Stimulated activated naive CD4-positive, alpha-beta T cell treated with Interleukin-2 at 50 U/mL for 16 hours (primary cell): Measurements from ENCODE around the gene MRPL10.

Experiments used
- DNase-seq: peaks from one replicate; lab custom pipeline; 2025; lab: John Stamatoyannopoulos, UW

MRPL10 gene

DNA sequence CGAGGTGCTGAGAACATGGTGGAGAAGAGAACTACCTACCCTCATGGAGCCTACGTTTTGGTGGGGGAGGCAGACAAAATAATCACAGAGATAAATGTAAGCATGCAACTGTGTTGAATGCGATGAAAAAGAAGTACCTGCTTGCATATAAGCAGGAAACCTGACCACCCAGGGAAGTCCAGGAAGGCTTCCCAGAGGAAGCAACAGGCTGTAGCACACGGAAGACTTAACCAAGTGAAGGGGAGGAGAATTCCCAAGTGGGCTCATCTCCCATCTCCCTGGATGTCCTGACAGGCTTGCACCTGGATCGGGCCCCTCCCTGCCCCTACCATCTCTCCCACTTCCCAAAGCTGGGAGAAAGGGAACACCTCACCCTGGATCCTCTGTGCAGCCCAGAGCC lies 7.7 kb upstream of the MRPL10 start:
- no peak for DNase-seq

DNA sequence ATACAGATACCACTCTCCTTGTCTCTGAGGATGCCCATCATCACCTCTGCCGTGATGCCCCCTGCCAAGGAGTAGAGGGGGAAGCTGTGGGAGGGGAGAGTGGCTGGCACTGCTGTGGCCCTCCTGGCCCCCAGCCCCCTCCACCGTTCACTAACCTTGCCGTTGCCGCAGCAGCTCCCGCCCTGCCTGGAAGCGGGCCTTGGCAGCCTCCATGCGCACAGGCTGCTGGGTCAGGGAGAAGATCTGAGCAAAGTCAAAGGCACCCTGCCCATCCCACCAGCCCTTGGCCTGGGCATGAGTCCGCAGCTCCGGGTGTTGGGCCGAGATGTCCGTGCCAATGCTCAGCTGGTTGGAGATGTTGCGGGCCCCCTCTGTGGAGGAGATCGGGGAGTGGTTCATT lies 7.3 kb upstream of the MRPL10 start:
- DNase-seq, result no peak

DNA sequence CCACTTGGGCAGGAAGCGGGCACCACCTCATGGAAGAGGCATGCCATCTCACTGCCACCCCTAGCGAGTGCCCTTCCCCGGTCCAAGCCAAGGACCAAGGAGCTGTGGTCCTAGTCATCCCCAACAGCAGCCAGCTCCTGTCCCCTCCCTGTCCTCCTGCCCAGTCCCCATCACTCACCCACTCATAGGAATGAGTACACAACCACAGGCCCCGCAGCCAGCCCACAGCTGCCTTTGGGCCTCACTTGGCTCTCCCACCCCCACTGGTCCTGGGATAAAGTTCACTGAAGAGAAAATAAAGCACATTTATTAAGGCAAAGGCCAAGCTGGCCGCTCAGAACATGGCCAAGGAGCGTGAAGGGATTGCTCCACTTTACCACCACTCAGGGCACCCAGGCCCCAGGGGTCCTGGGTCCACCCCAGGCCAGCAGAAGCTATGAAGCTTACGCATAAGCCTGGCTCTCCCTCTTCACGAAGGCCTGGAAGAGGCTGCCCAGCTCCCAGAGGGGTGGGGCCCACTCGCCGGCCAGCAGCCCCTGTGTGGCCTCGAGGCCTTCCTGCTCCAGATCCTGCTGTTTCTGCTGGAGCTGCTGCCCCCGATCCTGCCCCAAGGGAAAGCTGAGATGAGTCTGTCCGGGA lies 6.2 kb upstream of the MRPL10 start:
- DNase-seq, result no peak

DNA sequence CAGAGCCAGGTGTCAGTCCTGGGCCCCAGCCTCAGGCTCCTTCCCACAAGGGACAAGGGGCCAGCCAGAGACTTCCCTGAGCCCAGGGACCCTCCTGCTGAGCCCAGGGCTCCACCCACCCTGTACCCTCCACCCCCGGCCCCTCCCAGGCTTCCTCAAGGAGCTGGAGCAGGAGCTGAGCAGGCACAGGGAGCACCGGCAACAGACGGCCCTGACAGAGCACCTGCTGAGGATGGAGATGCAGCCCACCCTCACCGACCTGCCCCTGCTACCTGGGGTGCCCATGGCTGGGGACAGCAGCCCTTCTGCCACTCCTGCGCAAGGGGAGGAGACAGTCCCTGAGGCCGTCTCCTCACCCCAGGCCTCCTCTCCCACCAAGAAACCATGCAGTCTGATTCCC lies 5.3 kb upstream of the MRPL10 start:
- no peak for DNase-seq

DNA sequence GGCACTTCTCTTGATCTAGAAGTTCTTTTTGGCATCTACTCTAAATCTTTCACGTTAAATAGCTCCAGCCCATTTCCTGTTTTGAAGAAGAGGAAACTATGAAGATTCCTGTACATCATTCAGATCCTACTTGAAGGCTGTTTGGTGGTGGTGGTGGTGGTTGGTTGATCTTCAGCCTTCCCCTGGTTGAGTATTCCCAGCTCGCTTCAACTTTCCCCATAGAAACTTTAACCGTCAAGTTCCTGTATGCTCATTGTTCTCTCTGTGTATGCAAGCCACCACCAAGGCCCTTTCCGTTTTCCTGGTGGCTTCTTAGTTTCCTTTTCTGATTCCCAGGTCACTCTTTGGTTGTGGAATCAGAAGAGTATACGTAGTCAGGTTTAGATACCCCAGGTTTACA lies 3.4 kb upstream of the MRPL10 start:
- no peak for DNase-seq

DNA sequence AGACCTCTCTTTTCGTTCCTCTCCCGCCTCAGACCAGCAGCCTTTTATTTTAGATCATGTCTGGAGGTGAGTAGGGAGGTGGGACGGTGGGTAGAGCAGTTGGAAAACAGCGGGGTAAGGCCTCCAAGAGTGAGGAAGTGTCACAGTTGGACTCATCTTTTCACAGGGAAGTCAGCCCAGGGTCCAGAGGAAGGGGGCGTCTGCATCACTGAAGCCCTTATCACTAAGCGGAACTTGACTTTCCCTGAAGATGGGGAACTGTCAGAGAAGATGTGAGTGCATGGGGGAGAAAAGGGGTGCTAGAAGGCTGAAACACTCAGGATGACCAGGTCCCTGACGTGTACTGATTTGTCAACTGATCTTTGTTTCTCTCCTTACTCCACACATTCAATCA lies 590 bp upstream of the MRPL10 start:
- DNase-seq, result no peak

DNA sequence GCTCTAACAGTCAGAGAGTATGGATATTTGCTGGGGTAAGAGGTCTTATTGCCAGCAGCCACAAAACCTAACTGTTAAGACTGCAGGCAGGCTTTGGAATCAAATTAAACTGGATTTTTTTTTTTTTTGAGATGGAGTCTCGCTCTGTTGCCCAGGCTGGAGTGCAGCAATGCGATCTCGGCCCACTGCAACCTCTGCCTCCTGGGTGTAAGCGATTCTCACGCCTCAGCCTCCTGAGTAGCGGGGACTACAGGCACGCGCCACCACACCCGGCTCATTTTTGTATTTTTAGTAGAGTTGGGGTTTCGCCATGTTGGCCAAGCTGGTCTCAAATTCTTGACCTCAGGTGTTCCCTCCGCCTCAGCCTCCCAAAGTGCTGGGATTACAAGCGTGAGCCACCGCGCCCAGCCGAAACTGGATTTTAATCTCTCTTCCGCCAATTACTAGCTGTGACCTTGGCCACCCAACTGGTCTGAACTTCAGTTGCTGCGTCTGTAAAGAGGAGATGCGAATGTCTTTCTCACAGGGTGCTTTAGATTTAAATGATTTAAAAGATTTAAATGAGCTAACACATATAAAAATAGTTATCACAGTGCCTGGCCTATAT lies 842 bp downstream of the MRPL10 start:
- no peak for DNase-seq

DNA sequence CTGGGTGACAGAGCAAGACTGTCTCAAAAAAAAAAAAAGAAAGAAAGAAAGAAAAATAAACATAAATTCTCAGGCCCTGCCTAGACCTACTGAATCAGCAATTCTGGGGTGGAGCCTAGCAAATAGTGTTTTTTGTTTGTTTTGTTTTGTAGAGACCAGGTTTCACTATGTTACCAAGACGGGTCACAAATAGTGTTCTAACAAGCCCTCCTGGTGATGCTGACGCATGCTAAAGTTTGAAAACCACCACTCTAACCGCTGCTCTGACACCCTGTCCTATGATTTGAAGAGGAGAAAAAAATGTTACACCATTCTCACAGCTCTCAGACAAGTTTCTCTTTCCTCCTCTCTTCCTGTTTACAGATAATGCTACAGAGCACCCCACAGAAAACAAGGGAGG lies 1.5 kb downstream of the MRPL10 start:
- DNase-seq, result peak; percentile 50

DNA sequence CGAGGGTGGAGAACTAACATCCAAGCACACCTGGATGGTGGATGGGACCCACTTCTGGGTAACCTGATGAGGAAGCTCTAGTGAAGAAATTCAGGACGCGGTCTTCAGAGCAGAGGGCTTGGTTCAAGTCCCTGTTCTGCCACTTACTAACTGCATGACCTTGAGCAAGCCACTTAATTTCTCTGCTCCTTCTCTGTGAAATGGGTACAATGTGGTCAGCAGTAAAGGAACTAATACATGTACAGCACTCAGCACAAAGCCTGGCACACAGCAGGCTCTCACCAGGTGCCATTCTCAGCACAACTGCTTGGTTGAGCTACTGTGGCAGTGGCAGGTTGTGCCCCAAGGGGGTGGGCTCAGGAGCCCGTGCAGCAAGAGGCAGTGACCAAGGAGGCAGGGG lies 7.8 kb downstream of the MRPL10 start:
- no peak for DNase-seq

DNA sequence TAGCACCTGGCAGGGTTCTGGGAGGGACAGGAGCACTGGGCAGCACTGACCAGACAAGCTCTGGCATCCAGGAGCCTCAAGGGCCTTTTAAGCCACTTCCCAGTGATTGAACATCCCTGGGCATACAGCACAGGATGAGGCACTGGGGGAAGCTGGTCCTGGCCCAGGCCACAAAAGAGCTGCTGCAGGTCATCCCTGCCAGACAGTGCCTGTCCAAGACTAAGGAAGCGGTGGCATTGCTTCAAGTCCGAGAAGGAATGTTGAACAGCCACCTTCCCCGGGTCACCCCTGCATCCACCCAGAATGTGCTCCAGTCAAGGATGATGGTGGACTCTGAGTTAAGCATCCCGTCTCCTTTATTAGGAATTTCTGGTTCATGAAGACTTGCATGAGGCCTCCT lies 8.6 kb downstream of the MRPL10 start:
- DNase-seq, result no peak

DNA sequence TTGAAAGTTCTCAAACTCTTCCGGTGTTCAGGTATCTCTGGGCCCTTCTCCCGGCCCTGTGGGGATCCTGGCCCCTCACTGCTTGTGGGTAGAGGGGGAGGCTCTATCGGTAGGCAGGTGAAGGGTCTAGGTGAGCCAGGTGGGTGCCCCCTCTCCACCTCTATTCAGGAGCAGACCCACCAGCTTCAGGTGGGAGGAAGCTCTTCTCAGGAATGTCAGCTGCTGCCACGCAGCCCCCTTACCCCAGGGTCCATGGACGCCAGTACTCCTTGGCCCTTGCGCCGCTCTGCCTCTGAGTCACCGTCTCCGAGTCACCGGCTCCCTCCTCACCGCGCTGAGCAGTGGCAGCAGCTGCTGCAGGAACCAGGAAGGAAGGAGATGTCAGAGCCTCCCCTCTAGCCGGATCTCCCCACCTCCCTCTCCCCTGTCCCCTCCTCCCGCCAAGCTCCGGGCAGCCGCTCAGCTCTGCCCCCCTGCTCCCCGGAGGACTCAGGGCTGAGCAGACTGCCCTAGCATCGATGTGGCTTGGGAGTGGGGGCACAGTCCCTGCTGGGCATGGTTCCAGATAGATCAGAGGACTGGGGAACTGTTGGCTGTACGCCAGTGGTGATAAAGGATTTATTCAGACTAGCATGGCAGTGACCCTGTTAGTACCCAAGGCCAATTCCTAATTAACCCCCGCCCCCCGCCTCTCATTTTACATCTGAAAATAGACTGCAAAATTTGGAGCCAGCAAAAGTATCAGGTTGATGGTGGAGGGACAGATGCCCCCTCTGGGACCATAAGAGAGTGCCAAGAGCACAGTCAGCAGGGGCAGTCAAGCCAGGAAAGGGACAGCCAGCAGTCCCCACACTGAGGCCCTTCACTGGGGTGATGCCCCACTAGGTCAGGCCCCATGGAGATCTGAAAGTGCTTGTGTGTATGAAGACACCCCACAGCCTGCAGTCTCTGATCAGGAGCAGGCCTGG lies 9.6 kb downstream of the MRPL10 start, which contains the start of gene OSBPL7:
TSS of gene OSBPL7 (minus strand) at position 371 of the 968 bp plus-strand sequence. CDS start 1,516 bp downstream, outside the sequence.
- DNase-seq, result peak; percentile 68

DNA sequence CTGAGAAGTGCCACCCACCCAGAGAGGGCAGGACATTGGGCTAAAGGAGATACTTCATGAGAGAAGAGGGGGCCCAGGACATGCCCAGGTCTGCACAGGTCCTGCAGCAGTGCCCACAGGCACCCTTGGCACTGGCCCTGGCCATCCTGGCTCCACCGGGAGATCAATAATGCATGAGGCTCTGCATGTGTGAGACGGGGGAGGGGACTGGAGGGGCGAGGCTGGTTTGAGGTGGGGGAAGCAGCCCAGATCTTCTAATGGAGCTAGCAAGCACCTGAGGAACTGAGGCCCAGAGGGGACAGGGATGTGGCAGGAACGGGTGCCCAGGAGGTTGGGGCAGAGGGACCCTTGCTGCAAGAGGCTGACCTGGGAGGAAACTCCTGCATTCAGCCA lies 10.3 kb downstream of the MRPL10 start:
- no peak for DNase-seq

DNA sequence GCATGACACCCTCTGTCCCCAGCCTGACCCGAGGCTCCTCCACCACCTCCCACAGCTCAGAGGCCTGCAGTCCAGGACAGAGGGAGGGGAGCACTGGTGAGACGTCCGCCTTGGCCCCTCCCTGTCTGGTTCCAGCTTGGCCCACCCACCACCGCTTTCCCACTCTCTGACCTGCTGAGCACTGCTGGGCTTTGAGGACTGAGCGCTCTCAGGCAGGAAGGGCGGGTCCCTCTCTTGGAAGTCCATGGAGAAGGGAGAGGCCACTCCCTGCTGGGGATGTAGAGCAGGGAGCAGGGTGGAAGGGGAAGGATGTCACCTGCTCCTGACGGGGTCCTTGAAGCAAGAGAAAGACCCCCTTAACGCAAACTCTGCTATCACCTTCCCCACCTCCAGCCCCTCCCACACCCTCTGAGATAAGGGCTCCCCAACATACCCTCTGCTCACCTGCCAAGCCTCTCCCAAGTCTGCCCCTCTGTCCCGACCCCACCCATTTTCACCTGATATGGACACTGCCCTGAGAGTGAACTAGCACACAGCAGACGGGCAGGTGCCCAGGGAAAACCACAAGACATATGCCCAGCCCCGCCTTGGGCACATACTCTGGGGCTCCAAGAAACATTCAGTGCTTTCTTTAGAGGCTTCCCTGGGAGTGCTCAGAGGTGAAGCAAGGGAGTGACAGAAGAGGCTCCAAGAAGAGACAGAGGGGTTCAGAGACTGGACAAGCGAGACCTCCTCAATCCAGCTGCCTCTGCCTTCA lies 11.1 kb downstream of the MRPL10 start:
- no peak for DNase-seq

DNA sequence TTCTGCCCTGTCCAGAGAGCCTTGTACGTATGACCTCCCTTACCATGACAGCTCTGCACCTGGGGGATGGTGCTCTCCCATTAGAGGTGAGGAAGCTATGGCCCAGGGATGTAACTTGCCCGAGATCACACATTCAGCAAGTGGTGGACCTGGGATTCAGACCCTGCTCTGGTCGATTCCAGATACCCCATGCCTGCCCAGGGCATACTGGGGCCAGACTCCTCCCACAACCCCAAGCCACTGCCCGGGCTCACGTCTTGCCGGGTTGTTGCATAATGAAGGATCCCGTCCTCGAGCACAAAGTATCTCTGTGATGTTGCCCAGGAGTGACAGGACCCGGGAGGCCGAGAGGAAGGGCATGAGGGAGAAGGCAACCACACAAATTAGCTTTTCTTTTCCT lies 11.9 kb downstream of the MRPL10 start:
- no peak for DNase-seq

DNA sequence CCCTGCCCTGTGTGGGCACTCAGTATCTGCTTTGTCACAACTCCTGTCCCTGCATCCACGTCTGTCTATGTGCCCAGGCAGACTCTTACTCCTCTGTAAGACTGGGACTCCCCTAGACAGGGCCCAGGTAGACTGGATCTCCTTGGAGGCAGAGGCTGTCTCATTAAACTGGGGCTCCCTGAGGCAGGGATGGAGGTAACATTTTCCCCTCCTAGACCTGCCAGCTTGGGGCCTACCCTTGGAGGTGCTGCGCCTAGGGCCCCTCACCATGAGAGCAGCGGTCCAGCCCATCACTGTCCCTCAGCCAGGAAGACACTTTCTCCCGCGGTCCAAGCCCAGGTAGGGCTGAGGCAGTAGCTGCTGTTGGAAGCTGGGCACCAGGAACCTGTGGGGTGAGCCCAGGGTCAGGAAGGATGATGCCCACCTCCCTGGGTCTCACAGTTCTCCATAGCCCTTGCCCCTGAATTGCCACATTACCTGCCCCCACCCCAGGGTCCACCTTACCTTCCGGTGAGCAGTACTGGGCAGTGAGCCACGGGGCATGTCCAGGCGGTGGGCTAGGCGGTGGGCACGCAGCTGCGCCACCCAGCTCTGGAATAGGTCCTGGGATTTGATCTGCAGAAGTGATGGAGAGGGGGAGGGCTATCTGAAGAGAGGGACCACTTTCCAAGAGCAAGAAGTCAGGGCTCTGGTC lies 13.2 kb downstream of the MRPL10 start:
- DNase-seq, result no peak

DNA sequence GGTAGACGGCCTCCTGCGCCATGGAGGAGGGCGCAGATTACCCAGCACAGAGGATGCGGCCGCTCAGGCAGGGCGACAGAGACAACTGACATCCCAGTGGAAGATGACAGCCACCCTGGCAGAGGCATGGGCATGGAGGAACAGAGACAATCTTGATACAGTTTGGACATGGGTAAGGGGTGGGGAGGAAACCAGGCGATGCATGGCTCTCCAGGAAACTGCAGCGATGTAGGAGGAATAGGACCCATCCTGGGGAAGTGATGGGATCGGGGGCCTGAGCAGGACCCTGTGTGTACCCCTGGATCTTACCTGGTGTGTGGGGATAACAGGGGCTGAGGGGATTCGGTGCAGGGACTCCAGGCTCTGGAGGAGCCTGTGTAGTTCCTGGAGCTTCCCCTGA lies 14.4 kb downstream of the MRPL10 start:
- DNase-seq, result no peak

DNA sequence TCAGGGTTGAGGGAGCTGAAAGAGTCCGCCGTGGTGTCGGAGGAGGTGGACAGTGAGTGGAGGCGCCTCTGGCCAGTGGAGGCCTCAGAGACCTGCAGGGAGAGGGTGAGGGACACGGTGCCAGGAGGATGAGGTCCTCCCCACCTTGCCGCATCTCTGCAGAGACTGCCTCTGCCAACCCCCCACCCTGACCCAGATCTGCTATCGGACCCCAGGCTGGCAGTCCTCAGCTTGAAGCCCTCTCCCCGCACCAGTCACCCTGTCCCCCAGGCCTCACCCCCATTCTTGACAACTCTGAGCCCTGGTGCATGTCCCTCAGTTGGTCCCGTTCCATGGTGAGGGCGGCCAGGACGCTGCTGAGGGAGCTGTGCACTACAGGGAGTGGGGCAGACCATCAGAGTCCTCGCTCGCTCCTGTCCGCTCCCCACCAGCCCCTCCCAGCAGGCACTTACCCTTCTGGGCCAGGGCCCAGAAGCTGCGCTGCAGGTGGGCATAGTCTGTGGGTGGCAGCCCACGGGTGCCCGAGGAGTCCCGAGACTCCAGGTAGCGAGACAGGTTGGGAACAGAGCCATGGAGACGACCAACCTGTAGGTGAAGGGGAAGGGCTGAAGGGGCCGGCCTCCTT lies 15.1 kb downstream of the MRPL10 start:
- no peak for DNase-seq

DNA sequence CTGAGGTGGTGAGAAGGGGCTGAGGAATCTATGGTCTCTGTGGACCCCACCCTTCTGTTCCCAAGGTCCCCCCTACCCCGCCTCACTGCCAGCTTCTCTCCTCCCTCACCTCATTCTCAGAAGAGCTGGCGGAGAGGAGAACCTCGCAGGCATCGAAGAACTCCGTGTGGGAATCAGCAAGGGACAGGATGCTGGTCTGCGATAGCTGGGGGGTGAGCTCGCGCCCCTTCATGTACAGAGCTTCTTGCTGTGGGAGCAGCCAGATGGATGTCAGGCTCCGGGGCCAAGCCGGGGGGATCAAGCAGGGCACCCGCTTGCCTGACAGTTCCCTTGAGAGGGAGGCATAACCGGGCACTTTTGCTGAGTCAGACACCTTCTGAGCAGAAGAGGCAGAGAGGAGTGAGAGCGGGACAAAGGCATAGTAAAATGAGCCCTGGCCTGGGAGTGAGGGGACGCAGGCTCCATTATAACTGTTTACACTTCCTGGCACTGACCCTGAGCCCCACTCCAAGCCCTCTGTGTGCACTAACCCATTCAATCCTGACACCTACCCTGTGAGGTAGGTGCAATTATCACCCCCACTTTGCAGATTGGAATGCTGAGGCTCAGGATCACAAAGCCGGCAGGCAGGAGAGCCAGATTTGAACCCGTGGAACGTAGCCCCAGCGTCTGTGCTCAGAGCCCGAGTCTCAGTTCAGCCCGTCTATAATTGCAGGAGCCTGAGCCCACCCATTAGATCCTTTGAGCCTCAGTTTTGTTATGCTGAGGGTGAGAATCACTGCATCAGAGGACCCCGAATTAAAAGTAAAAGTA lies 16.0 kb downstream of the MRPL10 start:
- DNase-seq, result no peak

DNA sequence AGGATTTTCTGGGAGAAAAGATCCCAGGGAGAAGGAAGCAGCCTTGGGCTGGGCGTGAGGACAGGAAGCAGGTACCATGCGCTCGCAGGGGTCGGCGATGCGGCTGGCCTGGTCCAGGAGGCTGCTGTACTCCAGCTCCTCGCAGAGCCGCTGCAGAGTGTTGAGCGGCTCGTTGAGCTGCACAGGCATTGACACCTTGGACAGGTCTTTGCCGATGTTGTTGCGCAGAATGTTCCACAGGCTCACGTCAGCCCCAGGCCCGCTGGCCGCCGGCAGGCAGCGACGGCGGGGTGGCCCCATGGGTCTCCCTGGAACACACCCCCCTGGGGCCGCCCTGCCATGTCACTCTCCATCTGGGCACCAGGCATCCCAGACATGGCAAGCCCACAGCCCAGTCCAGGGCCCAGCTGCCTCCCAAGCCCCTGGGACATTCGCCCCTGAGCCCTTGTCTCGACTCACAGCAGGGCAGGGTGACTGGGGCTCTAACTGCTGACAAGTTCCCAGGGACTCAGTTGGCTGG lies 17.8 kb downstream of the MRPL10 start:
- no peak for DNase-seq

DNA sequence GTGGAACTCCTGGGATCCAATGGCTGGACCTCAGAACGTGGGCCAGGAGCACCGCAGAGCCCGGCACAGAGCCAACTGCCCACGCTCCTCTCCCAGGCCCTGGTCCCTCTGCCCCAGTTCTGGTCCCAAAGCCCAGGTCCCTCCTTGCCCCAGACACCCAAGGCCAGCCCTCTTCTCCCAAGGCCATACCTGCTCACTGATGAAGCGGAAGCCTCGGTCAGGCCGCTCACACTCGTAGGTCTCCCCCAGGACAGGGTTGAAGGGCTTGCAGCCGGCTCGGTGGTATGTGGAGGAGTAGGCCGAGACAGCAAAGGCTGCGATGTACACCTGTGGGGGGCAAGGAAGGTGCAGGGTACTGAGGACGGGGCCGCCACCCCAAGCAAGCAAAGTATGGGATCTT lies 18.3 kb downstream of the MRPL10 start:
- no peak for DNase-seq
